ENCODE results near the gene TCP11.

Gene TCP11

DNA sequence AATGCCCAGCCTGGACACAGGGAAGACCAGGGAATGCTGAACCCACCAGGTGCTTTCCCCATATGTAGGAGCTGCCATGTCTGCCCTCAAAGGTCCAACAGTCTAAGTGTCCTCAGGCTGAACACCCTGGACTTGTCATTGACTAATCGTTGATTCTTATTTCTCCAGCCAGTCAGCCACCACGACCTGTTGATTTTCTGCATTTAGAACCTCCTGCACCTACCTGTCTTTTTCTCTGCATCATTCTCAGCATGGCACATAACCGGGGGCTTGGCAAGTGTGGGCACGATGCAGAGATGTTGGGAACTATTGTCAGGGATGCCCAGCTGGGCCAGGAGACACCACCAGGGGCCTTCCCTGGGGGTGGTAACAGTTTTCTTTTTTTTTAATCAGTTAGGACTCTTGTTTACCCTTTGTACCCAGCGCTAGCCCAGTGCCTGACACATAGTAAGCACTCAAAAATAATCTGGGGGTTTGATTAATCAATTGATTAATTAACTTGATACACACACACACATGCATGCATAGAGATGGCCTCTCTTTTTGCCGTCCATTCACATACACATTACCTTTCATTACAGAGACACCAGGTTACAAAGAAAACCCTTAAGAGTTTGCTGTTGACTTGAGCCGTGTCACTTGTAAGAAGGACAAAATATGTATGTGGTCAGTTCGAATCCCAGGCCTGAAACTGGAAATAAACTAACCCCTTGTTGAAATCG, 43.6 kb upstream of the TCP11 start:
- no peak overlapping the region for H3K4me3 ChIP-seq (ENCODE audit: low read depth, low read length)
- TF ChIP-seq, protein P1, sequence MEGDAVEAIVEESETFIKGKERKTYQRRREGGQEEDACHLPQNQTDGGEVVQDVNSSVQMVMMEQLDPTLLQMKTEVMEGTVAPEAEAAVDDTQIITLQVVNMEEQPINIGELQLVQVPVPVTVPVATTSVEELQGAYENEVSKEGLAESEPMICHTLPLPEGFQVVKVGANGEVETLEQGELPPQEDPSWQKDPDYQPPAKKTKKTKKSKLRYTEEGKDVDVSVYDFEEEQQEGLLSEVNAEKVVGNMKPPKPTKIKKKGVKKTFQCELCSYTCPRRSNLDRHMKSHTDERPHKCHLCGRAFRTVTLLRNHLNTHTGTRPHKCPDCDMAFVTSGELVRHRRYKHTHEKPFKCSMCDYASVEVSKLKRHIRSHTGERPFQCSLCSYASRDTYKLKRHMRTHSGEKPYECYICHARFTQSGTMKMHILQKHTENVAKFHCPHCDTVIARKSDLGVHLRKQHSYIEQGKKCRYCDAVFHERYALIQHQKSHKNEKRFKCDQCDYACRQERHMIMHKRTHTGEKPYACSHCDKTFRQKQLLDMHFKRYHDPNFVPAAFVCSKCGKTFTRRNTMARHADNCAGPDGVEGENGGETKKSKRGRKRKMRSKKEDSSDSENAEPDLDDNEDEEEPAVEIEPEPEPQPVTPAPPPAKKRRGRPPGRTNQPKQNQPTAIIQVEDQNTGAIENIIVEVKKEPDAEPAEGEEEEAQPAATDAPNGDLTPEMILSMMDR (conservative IDR thresholded peaks at IDR 0.05; ENCODE audit: low read depth, low read length): no peak
- no peak for DNase-seq (ENCODE audit: low read depth)

DNA sequence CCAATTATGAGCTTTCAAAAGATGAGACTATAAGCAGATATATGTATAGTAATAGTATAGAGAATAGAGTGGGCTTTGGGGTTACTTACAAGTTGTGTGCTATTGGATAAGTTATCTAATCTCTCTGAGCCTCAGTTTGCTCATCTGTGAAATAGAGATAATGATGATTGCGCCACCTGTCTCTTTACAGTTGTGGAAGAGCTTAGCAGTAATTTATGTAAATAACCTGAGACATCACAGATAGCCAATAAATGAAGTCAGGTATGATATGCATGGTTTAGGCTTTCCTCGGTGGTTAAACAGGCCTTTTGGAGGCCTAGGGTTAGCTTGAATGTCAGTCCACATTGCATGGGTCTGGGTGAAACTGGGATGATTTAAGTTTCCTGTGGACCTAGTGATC, 42.8 kb upstream of the TCP11 start:
- H3K4me3 ChIP-seq (ENCODE audit: low read depth, low read length): no peak overlapping the region
- no peak for DNase-seq (ENCODE audit: low read depth)
- TF ChIP-seq, protein P1 (conservative IDR thresholded peaks at IDR 0.05; ENCODE audit: low read depth, low read length): no peak

DNA sequence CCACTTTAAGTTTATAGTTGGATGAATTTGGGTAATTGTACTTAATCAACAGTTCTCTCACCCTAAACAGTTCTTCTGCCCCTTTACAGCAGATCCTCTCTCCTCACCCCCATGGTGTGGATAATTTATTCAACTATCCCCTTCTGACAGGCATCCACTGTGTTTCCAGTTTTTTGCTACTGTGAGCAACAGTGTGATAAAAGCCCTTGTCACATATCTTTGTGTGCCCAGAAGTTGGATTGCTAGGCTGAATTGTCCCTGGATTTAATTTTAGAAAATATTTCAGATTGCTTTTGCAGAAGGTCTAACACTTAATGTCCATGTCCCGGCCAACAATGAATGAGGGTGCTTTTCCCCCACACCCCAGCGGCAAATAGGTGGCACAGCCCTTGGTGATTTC, 42.1 kb upstream of the TCP11 start:
- TF ChIP-seq, protein P1 (conservative IDR thresholded peaks at IDR 0.05; ENCODE audit: low read depth, low read length): no peak
- no peak overlapping the region for H3K4me3 ChIP-seq (ENCODE audit: low read depth, low read length)
- no peak for DNase-seq (ENCODE audit: low read depth)

DNA sequence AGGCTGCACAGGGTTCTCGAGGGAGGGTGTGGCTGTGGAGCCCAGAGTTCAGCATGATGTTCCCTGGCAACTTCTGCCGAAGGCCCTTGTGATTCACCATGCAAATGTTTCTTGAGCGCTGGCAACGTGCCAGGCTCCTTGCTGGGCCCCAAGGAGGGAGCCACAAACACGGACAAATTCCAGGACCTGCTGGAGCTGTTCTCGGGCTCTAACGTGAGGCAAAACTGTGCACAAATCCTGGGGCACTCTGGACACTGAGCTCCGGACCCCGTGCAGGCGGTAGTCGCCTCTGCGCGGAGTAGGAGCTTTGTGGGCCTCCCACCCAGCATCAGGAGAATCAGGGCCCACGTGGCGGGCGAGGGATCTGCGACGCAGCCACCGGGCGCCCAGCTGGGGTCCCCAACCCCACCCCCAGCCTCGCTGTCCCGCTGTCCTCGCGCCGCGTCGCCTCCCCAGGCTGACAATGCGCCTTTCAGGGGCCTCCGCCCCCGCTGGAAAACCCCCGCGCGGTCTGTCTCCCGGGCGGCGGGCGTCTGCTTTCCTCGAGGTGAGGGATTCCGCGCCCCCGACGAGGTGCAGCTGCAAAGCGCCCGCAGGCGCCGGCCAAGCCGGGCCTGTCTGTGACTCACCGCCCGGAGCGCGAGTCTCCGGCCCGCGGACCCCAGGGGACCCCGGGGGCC, 40.9 kb upstream of the TCP11 start:
- H3K4me3 ChIP-seq (ENCODE audit: low read depth, low read length): no peak overlapping the region
- DNase-seq (ENCODE audit: low read depth): peak; percentile 95
- TF ChIP-seq, protein P1 (conservative IDR thresholded peaks at IDR 0.05; ENCODE audit: low read depth, low read length): no peak

DNA sequence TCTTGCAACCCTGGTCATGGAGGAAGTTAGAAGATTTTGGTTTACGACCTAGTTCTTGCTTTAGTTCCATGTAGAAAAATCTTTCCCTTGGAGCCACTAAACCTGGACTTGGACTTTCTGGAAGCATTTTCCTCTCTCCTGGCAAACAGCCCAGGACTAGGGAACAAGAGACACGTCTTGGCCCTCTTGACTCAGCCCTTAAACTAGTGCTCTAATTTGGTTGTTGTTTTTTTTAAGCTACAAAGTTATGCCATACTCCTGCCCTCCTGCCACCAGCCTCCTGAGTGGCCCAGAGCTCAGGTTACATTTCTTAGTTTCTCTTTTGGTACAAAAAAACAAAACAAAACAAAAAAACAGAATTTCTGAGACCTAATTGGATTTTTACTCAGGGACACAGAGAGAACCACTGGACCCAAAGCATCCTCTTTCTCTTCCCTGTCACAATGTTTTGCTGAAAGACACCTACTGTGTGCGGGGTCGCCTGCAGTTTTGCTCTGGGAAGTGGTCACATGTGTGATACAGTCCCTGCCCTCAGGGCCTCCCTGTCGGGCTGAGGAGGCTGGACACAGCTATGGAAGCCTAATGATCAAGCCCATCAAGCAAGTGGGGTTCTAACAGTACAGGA, 40.3 kb upstream of the TCP11 start:
- TF ChIP-seq, protein P1 (conservative IDR thresholded peaks at IDR 0.05; ENCODE audit: low read depth, low read length): no peak
- H3K4me3 ChIP-seq (ENCODE audit: low read depth, low read length): no peak overlapping the region
- DNase-seq (ENCODE audit: low read depth): peak; percentile 66

DNA sequence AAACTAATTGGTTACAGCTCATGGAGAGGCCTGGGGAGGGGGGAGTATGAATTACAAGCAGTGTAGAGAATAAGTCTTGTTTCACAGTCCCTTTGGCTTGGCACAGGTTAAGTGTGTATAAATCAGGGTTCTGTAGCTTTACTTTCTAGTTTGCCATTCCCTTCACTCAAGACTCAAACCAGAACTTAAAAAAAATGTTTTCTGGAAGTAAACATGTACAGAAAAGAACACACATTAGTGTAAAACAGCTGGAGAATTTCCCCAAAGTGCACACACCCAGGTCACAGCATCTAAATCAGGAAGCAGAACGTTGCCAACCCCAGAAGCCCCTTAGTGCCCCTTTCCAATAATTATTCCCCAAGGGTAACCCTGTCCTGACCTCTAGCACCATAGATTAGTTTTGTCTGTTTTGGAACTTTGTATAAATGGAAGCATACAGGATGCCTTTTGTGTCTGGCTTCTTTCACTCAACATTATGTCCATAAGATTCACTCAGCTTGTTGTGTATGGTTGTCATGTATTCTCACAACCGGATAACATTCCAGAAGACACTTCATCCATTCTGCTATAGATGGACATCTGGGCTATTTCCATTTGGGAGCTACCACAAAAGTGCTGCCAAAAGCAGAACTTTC, 38.9 kb upstream of the TCP11 start:
- TF ChIP-seq, protein P1 (conservative IDR thresholded peaks at IDR 0.05; ENCODE audit: low read depth, low read length): no peak

More for the DNA sequence above, 38.9 kb upstream of the TCP11 start:
- DNase-seq (ENCODE audit: low read depth): no peak
- H3K4me3 ChIP-seq (ENCODE audit: low read depth, low read length): no peak overlapping the region
